Effector CD8-positive, alpha-beta T cell (primary cell): ENCODE data around the gene MIGA2.

ENCODE experiments used
- DNase-seq: peaks from one replicate; lab custom pipeline; 2025; lab: John Stamatoyannopoulos, UW

The MIGA2 gene

GRCh38 chr9:129074106-129074505, 37.7 kb downstream of the MIGA2 start:
- no peak for DNase-seq

GRCh38 chr9:129075996-129076639, 39.7 kb downstream of the MIGA2 start:
- no peak for DNase-seq

- DNase-seq, result no peak
Measured at GRCh38 chr9:129076640-129077037, 40.2 kb downstream of the MIGA2 start.

- no peak for DNase-seq
Measured at GRCh38 chr9:129077236-129077635, 40.8 kb downstream of the MIGA2 start.

GRCh38 chr9:129078691-129079503, 42.5 kb downstream of the MIGA2 start:
- no peak for DNase-seq

GRCh38 chr9:129079829-129080228, 43.4 kb downstream of the MIGA2 start:
- DNase-seq, result no peak

- DNase-seq, result no peak
Measured at GRCh38 chr9:129080298-129080600, 43.8 kb downstream of the MIGA2 start.

GRCh38 chr9:129080601-129081387, 44.4 kb downstream of the MIGA2 start, which contains the start of gene DOLPP1:
TSS of gene DOLPP1 (plus strand) at chr9:129081111. CDS start at chr9:129081132, 21 bp downstream.
- peak; percentile 96 for DNase-seq

- DNase-seq, result no peak
Measured at GRCh38 chr9:129081388-129081904, 45.0 kb downstream of the MIGA2 start.

GRCh38 chr9:129084087-129084486, 47.7 kb downstream of the MIGA2 start:
- no peak for DNase-seq

- DNase-seq, result no peak
Measured at GRCh38 chr9:129089246-129089645, 52.8 kb downstream of the MIGA2 start.

- DNase-seq, result no peak
Measured at GRCh38 chr9:129093602-129094386, 57.4 kb downstream of the MIGA2 start.

- DNase-seq, result no peak
Measured at GRCh38 chr9:129094387-129095169, 58.2 kb downstream of the MIGA2 start.

GRCh38 chr9:129095170-129095667, 58.8 kb downstream of the MIGA2 start:
- DNase-seq, result no peak

- DNase-seq, result no peak
Measured at GRCh38 chr9:129095908-129096307, 59.5 kb downstream of the MIGA2 start.

GRCh38 chr9:129097671-129098306, 61.4 kb downstream of the MIGA2 start:
- no peak for DNase-seq

- no peak for DNase-seq
Measured at GRCh38 chr9:129098328-129098727, 61.9 kb downstream of the MIGA2 start.

- DNase-seq, result no peak
Measured at GRCh38 chr9:129100383-129101169, 64.2 kb downstream of the MIGA2 start.

- DNase-seq, result no peak
Measured at GRCh38 chr9:129101279-129101678, 64.9 kb downstream of the MIGA2 start.
